GM23338 (cell line): ENCODE measurements around the gene ALDH1A2.

ENCODE experiments used
- CREB1 ChIP-seq: fragments of 250-450 bp; sonication (Bioruptor Pico); IDR thresholded peaks from 2 replicates; pipeline ENCODE4 v1.5.0; 2020; ENCODE audit warnings: low read depth, mild to moderate bottlenecking, moderate library complexity
- CTCF ChIP-seq, 2 experiments: fragments of 200-600 bp in 1 of 2; sonication (generic) in 1 of 2; conservative IDR thresholded peaks; 2 replicates each; pipeline versions ENCODE4 v1.5.1 to v1.6.1; 2016 to 2017; ENCODE audit warnings: antibody characterized with exemption in 2 of 2, low read depth in 2 of 2, mild to moderate bottlenecking in 2 of 2, moderate library complexity in 1 of 2
- ETS1 ChIP-seq: IDR thresholded peaks from 2 replicates; pipeline ENCODE4 v1.6.1; 2016; ENCODE audit warnings: antibody characterized with exemption
- EZH2 ChIP-seq: fragments of 200-600 bp; sonication (generic); IDR thresholded peaks from one replicate; pipeline ENCODE4 v1.8.0; 2017; ENCODE audit warnings: antibody characterized with exemption, mild to moderate bottlenecking, low read depth; ENCODE audit not compliant: unreplicated experiment
- EZH2phosphoT487 ChIP-seq: fragments of 200-600 bp; sonication (generic); IDR thresholded peaks from one replicate; pipeline ENCODE4 v1.8.1; 2018; ENCODE audit warnings: antibody characterized with exemption; ENCODE audit not compliant: unreplicated experiment
- JUNB ChIP-seq: IDR thresholded peaks from one replicate; pipeline ENCODE4 v1.6.1; 2016; ENCODE audit warnings: antibody characterized with exemption; ENCODE audit not compliant: unreplicated experiment
- NANOG ChIP-seq: IDR thresholded peaks from 2 replicates; pipeline ENCODE4 v1.6.1; 2016; ENCODE audit warnings: antibody characterized with exemption, borderline replicate concordance
- POLR2AphosphoS5 ChIP-seq: IDR thresholded peaks from 2 replicates; pipeline ENCODE4 v1.6.1; 2016; ENCODE audit warnings: antibody characterized with exemption, low read depth
- REST ChIP-seq: IDR thresholded peaks from one replicate; pipeline ENCODE4 v1.6.1; 2018; ENCODE audit warnings: antibody characterized with exemption; ENCODE audit not compliant: unreplicated experiment
- STAT1 ChIP-seq: IDR thresholded peaks from one replicate; pipeline ENCODE4 v1.6.1; 2016; ENCODE audit warnings: antibody characterized with exemption; ENCODE audit not compliant: unreplicated experiment
- ZNF114 ChIP-seq: fragments of 250-450 bp; sonication (Bioruptor Pico); IDR thresholded peaks from 2 replicates; pipeline ENCODE4 v1.5.0; 2020; ENCODE audit warnings: mild to moderate bottlenecking, moderate library complexity
- ZNF331 ChIP-seq: fragments of 250-450 bp; sonication (Bioruptor Pico); IDR thresholded peaks from 2 replicates; pipeline ENCODE4 v1.5.0; 2020; ENCODE audit warnings: low read depth, mild to moderate bottlenecking, moderate library complexity
- ZNF462 ChIP-seq: fragments of 250-450 bp; sonication (Bioruptor Pico); IDR thresholded peaks from 2 replicates; pipeline ENCODE4 v1.5.0; 2020; ENCODE audit warnings: mild to moderate bottlenecking, moderate library complexity

GRCh38 chr15:58015565-58015964 is 49.9 kb downstream of the ALDH1A2 start:
- TF ChIP-seq CTCF (conservative IDR thresholded peaks at IDR 0.05; ENCODE audit: low read depth in 2 of 2): no peak
- TF ChIP-seq ZNF114 (CRISPR knock-in tag): no peak
- TF ChIP-seq EZH2phosphoT487: no peak
- no peak for TF ChIP-seq CREB1 (CRISPR knock-in tag)
- no peak for TF ChIP-seq EZH2
- no peak for TF ChIP-seq REST
- no peak for TF ChIP-seq ETS1
- no peak for TF ChIP-seq POLR2AphosphoS5
- no peak for TF ChIP-seq ZNF331 (CRISPR knock-in tag)
- TF ChIP-seq JUNB: no peak
- TF ChIP-seq NANOG: no peak
- TF ChIP-seq STAT1: no peak
- TF ChIP-seq ZNF462 (CRISPR knock-in tag): no peak
